Type B pancreatic cell (in vitro differentiated cells): ENCODE measurements around the gene MVB12B. TPM values are rescaled to one million over a fixed set of nuclear protein-coding genes. Genes with fewer than 3 reads are reported as not detected.

Experiments used
- DNase-seq: peaks from one replicate; pipeline ENCODE4 v3.0.0; 2021; ENCODE audit warnings: mixed read lengths; ENCODE audit not compliant: unreplicated experiment; ENCODE audit errors: extremely low spot score
- H3K27ac Mint-ChIP-seq: 2 replicates; pipeline ENCODE4 v1.8.0; 2021; ENCODE audit warnings: mild to moderate bottlenecking, mixed read lengths
- H3K27me3 Mint-ChIP-seq: 2 replicates; pipeline ENCODE4 v1.8.0; 2021; ENCODE audit warnings: mixed read lengths
- H3K36me3 Mint-ChIP-seq: 2 replicates; pipeline ENCODE4 v1.8.0; 2021; ENCODE audit warnings: mixed read lengths
- H3K4me1 Mint-ChIP-seq: one replicate; pipeline ENCODE4 v1.8.0; 2021; ENCODE audit warnings: mixed read lengths; ENCODE audit not compliant: unreplicated experiment
- H3K4me3 Mint-ChIP-seq: 2 replicates; pipeline ENCODE4 v1.8.0; 2021; ENCODE audit warnings: mild to moderate bottlenecking, mixed read lengths
- H3K9me3 Mint-ChIP-seq: 2 replicates; pipeline ENCODE4 v1.8.0; 2021; ENCODE audit warnings: mixed read lengths
- CTCF ChIP-seq: fragments of 200-600 bp; sonication (generic); conservative IDR thresholded peaks from 2 replicates; pipeline ENCODE4 v1.5.0; 2021; ENCODE audit warnings: antibody characterized with exemption, mild to moderate bottlenecking
- total RNA-seq: library from RNA; stranded (reverse); gene quantifications from 2 replicates; pipeline ENCODE4 v1.2.1, GENCODE V29; 2021; ENCODE audit warnings: low replicate concordance

Gene MVB12B
- total RNA-seq, 1 donor from 2014 or later: 26.1 TPM

GRCh38 chr9:126436545-126437267 is 110.1 kb downstream of the MVB12B start:
- Mint-ChIP-seq H3K4me3 (no peak overlapping the region), H3K36me3 (peaks cover 4% of the 10 kb centered on the region), H3K9me3 (no peaks in the 10 kb centered on the region), H3K27ac (no peak overlapping the region), H3K4me1 (peaks cover 22% of the 10 kb centered on the region), H3K27me3 (no peaks in the 10 kb centered on the region)
- TF ChIP-seq CTCF: no peak
- peak; percentile 40 for DNase-seq

GRCh38 chr9:126437268-126437666 is 110.6 kb downstream of the MVB12B start:
- Mint-ChIP-seq H3K27me3 (no peaks in the 10 kb centered on the region), H3K4me1 (peaks cover 22% of the 10 kb centered on the region), H3K4me3 (no peak overlapping the region), H3K27ac (no peak overlapping the region), H3K9me3 (no peaks in the 10 kb centered on the region), H3K36me3 (peaks cover 4% of the 10 kb centered on the region)
- no peak for TF ChIP-seq CTCF
- DNase-seq: no peak

GRCh38 chr9:126437701-126438100 is 111.1 kb downstream of the MVB12B start:
- peaks cover 4% of the 10 kb centered on the region for H3K36me3 Mint-ChIP-seq
- H3K27me3 Mint-ChIP-seq: no peaks in the 10 kb centered on the region
- no peaks in the 10 kb centered on the region for H3K9me3 Mint-ChIP-seq

GRCh38 chr9:126438741-126439401 is 112.2 kb downstream of the MVB12B start:
- Mint-ChIP-seq H3K27me3 (no peaks in the 10 kb centered on the region), H3K36me3 (peaks cover 4% of the 10 kb centered on the region), H3K4me3 (no peak overlapping the region), H3K9me3 (no peaks in the 10 kb centered on the region), H3K27ac (no peak overlapping the region), H3K4me1 (peaks cover 22% of the 10 kb centered on the region)
- no peak for TF ChIP-seq CTCF
- peak; percentile 54 for DNase-seq

More at GRCh38 chr9:126437701-126438100, 111.1 kb downstream of the MVB12B start:
- TF ChIP-seq CTCF: no peak
- Mint-ChIP-seq H3K27ac (no peak overlapping the region), H3K4me3 (no peak overlapping the region), H3K4me1 (peaks cover 22% of the 10 kb centered on the region)
- DNase-seq: no peak

- H3K4me3 Mint-ChIP-seq: no peak overlapping the region
- no peak for DNase-seq
- H3K27ac Mint-ChIP-seq: no peak overlapping the region
- TF ChIP-seq CTCF: no peak
- no peaks in the 10 kb centered on the region for H3K27me3 Mint-ChIP-seq
- peaks cover 22% of the 10 kb centered on the region for H3K4me1 Mint-ChIP-seq
- H3K36me3 Mint-ChIP-seq: no peaks in the 10 kb centered on the region
- no peaks in the 10 kb centered on the region for H3K9me3 Mint-ChIP-seq
These were observed 112.8 kb downstream of the MVB12B start for GRCh38 chr9:126439402-126439765.
